Stimulated activated CD8-positive, alpha-beta memory T cell treated with anti-CD3 and anti-CD28 coated beads, Interleukin-7, amount 100 ng/mL, for 48 hours (primary cell): ENCODE measurements around the gene FCHSD2.

ENCODE experiments used
- DNase-seq, 2 donors: peaks; one replicate each; pipeline ENCODE4 v3.0.0-alpha.2; 2020; ENCODE audit warnings: low read depth in 1 of 2; ENCODE audit errors: extremely low read depth in 1 of 2

The FCHSD2 gene

DNA sequence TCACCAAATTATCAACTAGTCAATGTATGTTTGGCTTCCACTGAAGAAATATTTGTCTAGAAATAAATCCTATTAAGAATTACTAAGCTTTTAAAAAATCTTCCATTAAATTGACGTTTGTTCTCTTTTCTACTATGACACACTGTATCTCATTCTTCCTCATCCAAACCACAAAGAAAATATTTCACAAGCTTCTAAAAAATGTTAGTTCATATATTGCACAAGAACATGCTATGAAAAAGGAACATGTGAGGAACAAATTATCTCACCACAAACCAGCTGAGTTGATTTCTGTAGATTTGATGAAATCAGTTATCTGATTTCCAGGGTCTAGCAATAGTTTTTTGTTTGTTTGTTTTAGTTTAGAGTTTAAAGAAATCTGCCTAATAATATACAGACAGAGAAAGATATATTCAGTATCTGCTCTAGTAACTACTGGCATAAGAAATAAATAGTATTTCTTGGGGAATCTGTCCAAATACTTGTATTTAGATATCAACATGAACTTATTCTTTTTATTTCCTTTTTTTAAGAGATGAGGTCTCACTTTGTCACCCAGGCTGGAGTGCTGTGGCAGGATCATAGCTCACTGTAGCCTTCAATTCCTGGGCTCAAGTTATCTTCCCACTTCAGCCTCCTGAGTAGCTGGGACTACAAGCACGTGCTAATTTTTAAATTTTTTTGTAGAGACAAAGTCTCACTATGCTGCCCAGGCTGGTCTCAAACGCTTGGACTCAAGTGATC lies 166.2 kb downstream of the FCHSD2 start:
- no peak for DNase-seq

DNA sequence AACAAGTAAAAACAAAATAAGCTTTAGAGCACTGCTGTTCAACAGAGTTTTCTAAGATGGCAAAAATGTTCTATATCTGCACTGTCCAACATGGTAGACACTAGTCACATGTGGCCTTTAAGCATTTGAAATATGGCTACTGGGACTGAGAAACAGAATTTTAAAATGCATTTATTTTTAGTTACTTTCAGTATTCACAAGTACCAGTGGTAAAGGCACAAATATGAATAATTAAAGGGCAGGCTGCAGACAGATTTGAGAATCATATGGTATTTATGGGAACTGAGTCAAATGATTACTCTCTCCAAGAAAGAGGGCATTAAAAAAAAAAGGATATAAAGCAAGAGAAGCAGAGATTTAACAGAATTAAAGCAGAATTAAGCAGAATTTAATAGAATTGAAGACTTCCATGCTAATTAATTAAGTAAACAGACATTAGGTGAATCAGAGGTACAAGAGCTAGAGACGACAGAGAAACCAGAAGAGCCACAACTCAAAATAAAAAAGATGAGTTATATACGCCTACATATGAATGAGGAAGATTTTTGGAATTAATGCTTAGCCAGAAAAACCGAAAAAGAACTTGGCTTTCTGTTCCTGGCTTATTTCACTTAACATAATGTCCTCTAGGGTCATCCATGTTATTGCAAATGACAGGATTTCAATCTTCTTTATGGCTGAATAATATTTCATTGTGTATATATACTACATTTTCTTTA lies 167.5 kb downstream of the FCHSD2 start:
- no peak for DNase-seq

DNA sequence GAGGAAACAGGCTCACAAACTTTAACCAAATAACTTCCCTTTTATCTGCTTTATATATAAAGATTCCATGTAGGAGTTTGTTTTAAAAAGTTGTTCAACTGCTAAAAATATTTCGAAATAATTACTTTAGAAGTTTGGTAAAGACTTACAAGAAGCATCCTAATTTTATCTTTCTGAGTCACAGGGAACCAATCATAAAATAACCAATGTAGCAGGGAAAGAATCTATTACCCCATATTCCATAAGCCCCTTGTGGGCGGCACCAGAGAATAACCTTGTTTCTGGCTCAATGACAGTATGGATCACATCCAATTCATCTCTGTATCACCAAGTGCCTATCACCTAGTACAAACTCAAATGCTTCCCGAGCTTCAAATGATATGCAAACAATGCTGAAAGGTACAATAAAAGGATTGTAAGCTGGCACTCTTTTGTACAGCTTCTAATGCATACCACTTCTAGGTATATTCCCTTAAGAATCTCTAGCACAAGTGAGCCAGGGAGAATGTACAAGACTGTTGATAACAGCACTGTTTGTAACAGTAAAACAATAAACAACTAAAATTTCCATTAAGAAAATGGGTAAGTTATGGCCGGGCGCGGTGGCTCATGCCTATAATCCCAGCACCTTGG lies 169.5 kb downstream of the FCHSD2 start:
- DNase-seq = no peak

- no peak for DNase-seq
Measured at GRCh38 chr11:72971192-72971967, 170.7 kb downstream of the FCHSD2 start.

- DNase-seq = peak in 1 of 2 donors; percentile 19
Measured at GRCh38 chr11:72970557-72971118, 171.5 kb downstream of the FCHSD2 start.

DNA sequence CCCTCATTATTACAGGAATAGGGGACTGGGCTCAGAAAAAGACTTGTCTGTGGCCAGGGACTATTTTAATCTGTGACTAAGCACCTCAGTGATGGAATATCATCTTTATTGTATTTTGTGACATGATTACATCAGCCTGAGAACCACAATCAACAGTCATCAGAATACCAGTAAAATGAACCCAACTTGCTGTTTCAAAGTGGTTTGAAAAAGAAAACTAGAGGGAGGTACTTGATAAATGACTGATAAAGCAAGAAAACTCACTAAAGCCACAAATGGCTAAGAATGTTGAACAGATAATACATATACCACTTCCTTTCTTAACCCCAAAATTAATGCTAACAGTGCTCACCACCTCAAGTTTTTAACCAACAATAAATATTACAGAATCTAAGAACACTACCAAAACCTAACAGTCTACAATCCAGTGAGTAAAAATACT lies 172.2 kb downstream of the FCHSD2 start:
- DNase-seq = no peak

DNA sequence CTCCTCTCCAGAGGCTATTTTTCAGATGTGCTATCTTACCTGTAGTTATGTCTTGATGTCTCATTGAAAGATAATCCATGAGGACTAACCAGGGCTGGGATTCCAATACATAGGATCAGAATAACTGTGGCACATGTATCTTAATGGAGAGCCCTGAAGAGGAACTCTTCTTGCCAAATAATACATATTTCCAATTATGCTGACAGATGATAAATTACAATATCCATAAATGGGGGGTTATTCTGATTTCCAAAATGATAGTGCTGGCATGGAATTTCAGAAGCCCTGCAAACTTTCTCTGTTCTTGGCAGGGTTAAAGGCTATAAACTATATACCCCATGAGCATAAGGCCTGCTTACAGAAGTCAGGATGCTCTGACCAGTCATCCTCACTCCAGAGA lies 173.7 kb downstream of the FCHSD2 start:
- DNase-seq = no peak

DNA sequence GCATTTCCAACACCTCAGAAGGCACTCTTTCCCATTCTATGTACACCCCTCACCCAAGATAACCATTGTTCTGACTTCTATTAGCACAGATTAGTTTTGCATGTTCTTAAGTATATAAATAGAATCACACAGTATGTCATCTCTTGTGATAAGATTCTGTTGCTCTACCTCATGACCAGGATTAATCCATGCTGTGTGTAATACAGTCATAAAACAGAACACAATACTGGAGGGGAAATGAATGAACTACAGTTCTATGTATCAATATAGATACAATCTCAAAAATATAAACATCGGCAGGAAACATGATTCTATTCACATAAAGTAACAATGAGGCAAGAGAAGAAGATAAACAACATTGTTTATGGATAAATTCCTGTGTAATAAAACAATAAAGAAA lies 176.4 kb downstream of the FCHSD2 start:
- no peak for DNase-seq

GRCh38 chr11:72962717-72963116 lies 179.4 kb downstream of the FCHSD2 start:
- no peak for DNase-seq

- no peak for DNase-seq
Measured at GRCh38 chr11:72962084-72962483, 180.0 kb downstream of the FCHSD2 start.

- no peak for DNase-seq
Measured at GRCh38 chr11:72959998-72960731, 182.0 kb downstream of the FCHSD2 start.

DNA sequence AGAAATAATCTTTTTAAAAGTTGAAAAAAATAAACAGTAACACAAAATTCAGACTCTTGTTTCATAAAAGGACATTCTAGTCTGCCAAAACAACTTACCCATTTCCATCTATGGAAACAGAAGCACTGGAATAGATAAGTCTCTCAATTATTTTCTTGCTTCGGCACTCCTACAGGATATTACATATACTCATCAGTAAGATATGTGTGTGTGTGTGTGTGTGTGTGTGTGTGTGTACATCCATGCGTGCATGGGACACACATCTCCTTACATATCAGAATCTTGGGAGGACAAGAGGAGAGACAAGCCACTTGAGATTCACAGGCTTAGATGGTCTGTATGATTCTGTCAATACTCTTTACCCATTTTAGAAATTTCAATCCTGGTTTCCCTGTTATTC lies 183.3 kb downstream of the FCHSD2 start:
- DNase-seq = no peak

DNA sequence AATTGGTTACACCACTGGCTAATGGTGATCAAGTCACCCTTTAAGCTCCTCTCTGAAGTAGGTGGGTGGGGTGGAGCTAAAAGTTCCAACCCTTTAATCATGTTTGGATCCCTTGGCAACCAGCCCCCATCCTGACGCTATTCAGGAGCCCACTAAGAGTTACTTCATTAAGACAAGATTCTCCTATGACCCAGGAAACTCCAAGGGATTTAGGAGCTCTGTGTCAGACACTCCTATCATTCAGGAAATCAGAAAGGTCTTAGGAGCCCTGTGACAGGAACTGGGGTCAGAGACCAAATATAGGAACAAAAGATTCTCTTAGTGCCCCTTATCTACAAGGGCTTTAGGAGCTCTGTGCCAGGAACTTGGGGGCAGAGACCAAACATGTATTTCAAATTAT lies 186.7 kb downstream of the FCHSD2 start:
- DNase-seq = no peak

- DNase-seq = no peak
Measured at GRCh38 chr11:72954860-72955259, 187.3 kb downstream of the FCHSD2 start.

DNA sequence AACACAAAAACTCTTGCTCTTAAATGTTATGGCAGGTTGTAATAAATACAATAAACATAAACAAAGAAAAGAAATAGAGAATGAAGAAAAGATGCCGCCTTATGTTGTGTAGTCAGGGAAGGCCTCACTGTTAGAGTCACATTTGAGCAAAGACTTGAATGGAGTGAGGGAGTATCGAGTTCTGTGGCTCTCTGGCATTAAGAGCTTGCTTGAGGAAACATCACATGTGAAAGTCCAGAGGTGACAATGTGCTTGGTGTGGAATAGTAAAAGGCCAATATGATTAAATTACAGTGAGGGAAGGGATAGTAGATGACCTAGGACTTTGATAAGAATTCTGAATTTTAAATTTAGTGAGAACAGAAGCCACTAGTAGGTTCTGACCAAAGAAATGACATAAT lies 188.5 kb downstream of the FCHSD2 start:
- DNase-seq = no peak

- DNase-seq = no peak
Measured at GRCh38 chr11:72951888-72952287, 190.2 kb downstream of the FCHSD2 start.

DNA sequence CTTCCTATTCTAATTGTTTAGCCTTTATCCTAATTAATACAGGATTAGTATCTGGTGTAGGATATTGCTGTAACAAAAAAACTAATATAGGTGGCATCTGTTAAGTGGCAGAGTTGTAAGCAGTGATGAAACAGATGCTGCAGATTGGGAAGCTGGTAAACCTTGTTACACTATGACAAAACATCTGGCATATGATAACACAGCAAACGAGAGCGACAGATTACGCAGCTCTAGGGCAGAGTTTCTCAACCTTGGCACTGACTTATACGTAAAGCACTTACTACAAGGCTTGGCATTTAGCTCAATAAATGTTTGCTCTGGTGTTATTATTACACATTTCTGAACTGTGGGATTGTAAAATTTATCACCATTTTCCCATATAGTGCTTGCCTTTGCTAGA lies 190.9 kb downstream of the FCHSD2 start:
- no peak for DNase-seq

- no peak for DNase-seq
Measured at GRCh38 chr11:72950685-72951084, 191.4 kb downstream of the FCHSD2 start.

- no peak for DNase-seq
Measured at GRCh38 chr11:72947229-72947628, 194.9 kb downstream of the FCHSD2 start.

- DNase-seq = no peak
Measured at GRCh38 chr11:72943664-72944063, 198.5 kb downstream of the FCHSD2 start.
